GM12801 (cell line): ENCODE results near the gene SLC26A9.

ENCODE experiments used
- TF ChIP-seq, protein P1 (sequence below): IDR thresholded peaks from one replicate; pipeline ENCODE4 v1.5.1; 2011; ENCODE audit warnings: control low read depth; ENCODE audit not compliant: insufficient read length; ENCODE audit errors: extremely low read depth

Gene SLC26A9

DNA sequence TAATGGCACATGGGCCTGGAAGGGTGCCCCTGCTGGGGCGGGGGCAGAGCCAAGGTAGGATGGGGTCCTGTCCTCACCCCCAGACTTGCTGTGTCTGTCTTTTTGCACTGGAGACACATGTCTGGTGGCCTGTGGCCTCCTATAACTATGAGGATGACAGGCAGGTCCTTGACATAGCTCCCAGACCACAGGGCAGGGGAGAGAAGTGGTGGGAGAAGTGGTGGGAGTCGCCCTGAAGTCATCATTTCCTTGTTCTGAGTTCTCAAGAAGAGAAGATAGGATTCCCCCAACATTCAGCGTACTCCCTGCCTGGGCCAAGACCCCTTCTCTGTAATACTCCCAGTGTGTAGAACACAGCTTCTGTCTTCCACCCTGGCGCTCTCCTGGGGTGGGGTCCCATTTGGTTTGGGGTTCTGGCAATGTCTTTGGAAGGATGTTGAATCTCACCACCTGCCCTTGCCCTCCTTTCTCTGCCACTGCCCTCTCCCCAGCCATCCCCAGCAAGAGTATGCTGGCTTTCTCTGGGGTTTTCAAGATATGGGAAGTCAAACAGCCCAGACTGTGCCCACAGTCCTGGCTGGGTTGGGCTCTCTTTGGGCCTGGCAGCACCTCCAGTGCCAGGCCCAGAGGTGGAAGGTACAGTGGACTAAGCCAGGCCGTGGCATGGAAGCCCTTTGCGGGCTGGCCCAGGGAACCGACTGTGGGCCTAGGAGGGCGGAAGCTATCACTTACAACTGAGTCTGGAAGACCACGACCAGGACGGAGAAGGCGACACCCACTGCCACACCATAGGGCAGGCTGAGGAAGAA lies 19.4 kb downstream of the SLC26A9 start:
- TF ChIP-seq, protein P1, sequence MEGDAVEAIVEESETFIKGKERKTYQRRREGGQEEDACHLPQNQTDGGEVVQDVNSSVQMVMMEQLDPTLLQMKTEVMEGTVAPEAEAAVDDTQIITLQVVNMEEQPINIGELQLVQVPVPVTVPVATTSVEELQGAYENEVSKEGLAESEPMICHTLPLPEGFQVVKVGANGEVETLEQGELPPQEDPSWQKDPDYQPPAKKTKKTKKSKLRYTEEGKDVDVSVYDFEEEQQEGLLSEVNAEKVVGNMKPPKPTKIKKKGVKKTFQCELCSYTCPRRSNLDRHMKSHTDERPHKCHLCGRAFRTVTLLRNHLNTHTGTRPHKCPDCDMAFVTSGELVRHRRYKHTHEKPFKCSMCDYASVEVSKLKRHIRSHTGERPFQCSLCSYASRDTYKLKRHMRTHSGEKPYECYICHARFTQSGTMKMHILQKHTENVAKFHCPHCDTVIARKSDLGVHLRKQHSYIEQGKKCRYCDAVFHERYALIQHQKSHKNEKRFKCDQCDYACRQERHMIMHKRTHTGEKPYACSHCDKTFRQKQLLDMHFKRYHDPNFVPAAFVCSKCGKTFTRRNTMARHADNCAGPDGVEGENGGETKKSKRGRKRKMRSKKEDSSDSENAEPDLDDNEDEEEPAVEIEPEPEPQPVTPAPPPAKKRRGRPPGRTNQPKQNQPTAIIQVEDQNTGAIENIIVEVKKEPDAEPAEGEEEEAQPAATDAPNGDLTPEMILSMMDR, result no peak

- TF ChIP-seq, protein P1, result no peak
Observed at GRCh38 chr1:205922806-205923205, 20.4 kb downstream of the SLC26A9 start.

GRCh38 chr1:205922314-205922713 lies 20.9 kb downstream of the SLC26A9 start:
- TF ChIP-seq, protein P1, result no peak

- TF ChIP-seq, protein P1, result no peak
Observed at GRCh38 chr1:205921570-205921909, 21.7 kb downstream of the SLC26A9 start.

DNA sequence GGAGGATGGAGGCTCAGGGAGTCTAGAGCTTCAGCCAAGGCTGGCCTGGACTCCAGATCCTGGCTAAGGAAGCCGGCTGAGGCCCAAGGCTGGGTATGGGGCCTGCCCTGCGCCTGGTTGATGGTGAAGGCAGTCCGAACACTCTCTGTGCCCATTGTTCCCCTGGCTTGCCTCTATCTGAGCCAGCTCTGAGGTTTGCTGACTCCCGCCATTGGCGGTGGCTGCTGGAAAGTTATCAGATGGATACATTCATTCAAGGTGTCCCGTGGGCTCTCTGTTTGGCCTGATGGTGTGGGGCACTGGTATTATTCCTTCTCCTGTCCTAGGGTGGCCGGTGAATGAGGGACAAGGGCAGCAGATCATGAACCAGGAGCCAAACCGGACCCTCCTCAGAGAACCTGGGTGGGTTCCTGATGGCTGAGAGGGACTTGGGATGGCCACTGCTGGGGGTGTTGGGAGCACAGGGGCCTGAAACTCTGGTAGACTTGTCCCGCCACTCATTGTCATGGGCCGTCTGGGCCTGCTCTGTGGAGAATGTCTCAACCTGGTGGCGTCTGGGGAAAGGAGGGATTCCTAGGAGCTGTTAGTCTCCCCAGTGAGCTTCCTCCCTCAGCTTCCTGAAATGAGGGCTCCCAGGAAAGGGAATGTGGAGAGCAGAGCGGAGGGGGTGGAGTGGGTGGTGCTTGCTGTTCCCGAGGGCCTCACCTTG lies 22.2 kb downstream of the SLC26A9 start:
- TF ChIP-seq, protein P1, result no peak

DNA sequence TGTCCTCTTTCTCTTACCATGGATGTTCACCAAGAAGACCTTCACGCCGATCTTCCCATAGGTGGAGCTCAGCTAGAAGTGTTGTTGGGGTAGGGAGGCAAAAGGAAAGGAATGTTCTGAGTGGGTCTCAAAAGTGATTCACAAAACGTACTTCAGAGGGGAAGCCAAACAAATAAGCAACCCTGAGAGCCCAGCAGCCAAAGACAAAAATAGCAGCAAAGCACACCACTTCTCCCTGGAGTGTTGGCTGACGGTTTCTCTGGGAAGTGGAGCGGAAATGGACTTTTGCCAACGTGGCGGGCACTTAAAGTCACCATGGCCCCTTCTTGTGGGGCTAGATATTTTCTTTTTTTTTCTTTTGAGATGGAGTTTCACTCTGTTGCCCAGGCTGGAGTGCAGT lies 23.1 kb downstream of the SLC26A9 start:
- TF ChIP-seq, protein P1, result no peak

- TF ChIP-seq, protein P1, result peak; percentile 43
Observed at GRCh38 chr1:205918955-205919746, 24.1 kb downstream of the SLC26A9 start.
